Astrocyte (in vitro differentiated cells and primary cell): Measurements from ENCODE around the gene PTOV1. TPM values are rescaled to one million over a fixed set of nuclear protein-coding genes. Genes with fewer than 3 reads are reported as not detected.

Source experiments
- DNase-seq: peaks from one replicate; pipeline ENCODE4 v3.0.0-alpha.2; 2010; ENCODE audit warnings: low read depth
- FAIRE-seq: peaks from 2 replicates; lab custom pipeline; 2011; peaks lifted over from hg19 to GRCh38; lab: Jason Lieb, UNC
- H2AFZ ChIP-seq: 2 replicates; pipeline ENCODE4 v1.6.0; 2012; ENCODE audit warnings: low read depth, low read length, inconsistent platforms
- H3K27ac ChIP-seq: 2 replicates; pipeline ENCODE4 v1.5.1; 2011; ENCODE audit warnings: low read depth, low read length, inconsistent platforms
- H3K27me3 ChIP-seq: 2 replicates; pipeline ENCODE4 v1.6.0; 2011; ENCODE audit warnings: low read length, inconsistent platforms; ENCODE audit not compliant: insufficient read depth
- H3K36me3 ChIP-seq: 2 replicates; pipeline ENCODE4 v1.5.1; 2011; ENCODE audit warnings: low read length, inconsistent platforms; ENCODE audit not compliant: insufficient read depth
- H3K4me1 ChIP-seq: 2 replicates; pipeline ENCODE4 v1.5.1; 2011; ENCODE audit warnings: low read length, inconsistent platforms; ENCODE audit not compliant: insufficient read depth
- H3K4me2 ChIP-seq: 2 replicates; pipeline ENCODE4 v1.6.0; 2012; ENCODE audit warnings: low read length, inconsistent platforms
- H3K4me3 ChIP-seq: 2 replicates; pipeline ENCODE4 v1.5.1; 2011; ENCODE audit warnings: low read depth, mild to moderate bottlenecking, low read length, inconsistent platforms; ENCODE audit not compliant: insufficient read depth
- H3K79me2 ChIP-seq: 2 replicates; pipeline ENCODE4 v1.6.0; 2012; ENCODE audit warnings: mild to moderate bottlenecking, low read length, inconsistent platforms; ENCODE audit not compliant: insufficient read depth
- H3K9ac ChIP-seq: 2 replicates; pipeline ENCODE4 v1.6.0; 2012; ENCODE audit warnings: mild to moderate bottlenecking, low read length, inconsistent platforms
- H3K9me3 ChIP-seq: 2 replicates; pipeline ENCODE4 v1.5.1; 2012; ENCODE audit warnings: low read depth, mild to moderate bottlenecking, low read length, inconsistent platforms; ENCODE audit not compliant: insufficient read depth
- H4K20me1 ChIP-seq: 2 replicates; pipeline ENCODE4 v1.6.0; 2012; ENCODE audit warnings: low read length, inconsistent platforms; ENCODE audit not compliant: insufficient read depth
- H3K27ac Mint-ChIP-seq: one replicate; pipeline ENCODE4 v1.8.0; 2021; ENCODE audit warnings: mild to moderate bottlenecking, mixed read lengths; ENCODE audit not compliant: unreplicated experiment
- H3K27me3 Mint-ChIP-seq: one replicate; pipeline ENCODE4 v1.8.0; 2021; ENCODE audit warnings: low read depth, mixed read lengths; ENCODE audit not compliant: unreplicated experiment
- H3K36me3 Mint-ChIP-seq: one replicate; pipeline ENCODE4 v1.8.0; 2021; ENCODE audit warnings: low read depth, mixed read lengths; ENCODE audit not compliant: unreplicated experiment
- H3K4me1 Mint-ChIP-seq: one replicate; pipeline ENCODE4 v1.8.0; 2021; ENCODE audit warnings: low read depth, mixed read lengths; ENCODE audit not compliant: unreplicated experiment
- H3K4me3 Mint-ChIP-seq: one replicate; pipeline ENCODE4 v1.8.0; 2021; ENCODE audit warnings: mild to moderate bottlenecking, moderate library complexity, mixed read lengths; ENCODE audit not compliant: unreplicated experiment
- H3K9me3 Mint-ChIP-seq: one replicate; pipeline ENCODE4 v1.8.0; 2021; ENCODE audit warnings: mild to moderate bottlenecking, mixed read lengths; ENCODE audit not compliant: unreplicated experiment
- CTCF ChIP-seq: IDR thresholded peaks from 2 replicates; pipeline ENCODE4 v1.5.1; 2011; ENCODE audit warnings: low read depth, mild to moderate bottlenecking, inconsistent platforms, low read length, moderate library complexity; ENCODE audit not compliant: insufficient read depth
- EZH2 ChIP-seq: IDR thresholded peaks from 2 replicates; pipeline ENCODE4 v1.6.1; 2012; ENCODE audit warnings: mild to moderate bottlenecking, low read length, inconsistent platforms; ENCODE audit not compliant: insufficient read depth
- total RNA-seq: library from RNA; stranded (reverse); gene quantifications from 2 replicates; pipeline ENCODE4 v1.2.1, GENCODE V29; 2021

Gene PTOV1
- total RNA-seq, 1 donor from 2014 or later: 162 TPM

GRCh38 chr19:49858088-49858985, 7.4 kb downstream of the PTOV1 start:
- no peak for TF ChIP-seq EZH2
- Histone ChIP-seq H3K9me3 (no peaks in the 10 kb centered on the region), H3K36me3 (peaks cover 3% of the 10 kb centered on the region), H3K4me3 (no peak overlapping the region), H3K27me3 (no peaks in the 10 kb centered on the region), H3K79me2 (peaks cover 46% of the 10 kb centered on the region), H2AFZ (no peak overlapping the region), H3K27ac (peak overlapping the region; percentile 61), H4K20me1 (peaks cover 73% of the 10 kb centered on the region), H3K4me2 (peak overlapping the region; percentile 65), H3K9ac (peak overlapping the region; percentile 50), H3K4me1 (peaks cover 34% of the 10 kb centered on the region)
- Mint-ChIP-seq H3K4me1 (peaks cover 12% of the 10 kb centered on the region), H3K36me3 (peaks cover 8% of the 10 kb centered on the region), H3K9me3 (no peaks in the 10 kb centered on the region), H3K27ac (peak overlapping the region; percentile 58), H3K4me3 (no peak overlapping the region), H3K27me3 (no peaks in the 10 kb centered on the region)
- DNase-seq (no peak), FAIRE-seq (no peak)

GRCh38 chr19:49859682-49860335, 8.8 kb downstream of the PTOV1 start:
- no peaks in the 10 kb centered on the region for H3K9me3 ChIP-seq
- TF ChIP-seq EZH2 (no peak), CTCF (no peak)
- H4K20me1 ChIP-seq: peaks cover 75% of the 10 kb centered on the region
- DNase-seq (no peak), FAIRE-seq (no peak)
- H3K9ac ChIP-seq: peak overlapping the region; percentile 33
- no peaks in the 10 kb centered on the region for H3K27me3 ChIP-seq
- H2AFZ ChIP-seq: no peak overlapping the region
- H3K4me3 ChIP-seq: no peak overlapping the region
- Mint-ChIP-seq H3K4me3 (no peak overlapping the region), H3K27ac (no peak overlapping the region), H3K27me3 (no peaks in the 10 kb centered on the region), H3K9me3 (no peaks in the 10 kb centered on the region), H3K36me3 (peaks cover 11% of the 10 kb centered on the region), H3K4me1 (peaks cover 9% of the 10 kb centered on the region)
- H3K27ac ChIP-seq: peak overlapping the region; percentile 63
- H3K4me2 ChIP-seq: peak overlapping the region; percentile 65
- peaks cover 31% of the 10 kb centered on the region for H3K4me1 ChIP-seq
- peaks cover 46% of the 10 kb centered on the region for H3K79me2 ChIP-seq
- H3K36me3 ChIP-seq: peaks cover 16% of the 10 kb centered on the region

- no peak overlapping the region for H3K4me3 Mint-ChIP-seq
- Histone ChIP-seq H3K79me2 (peaks cover 46% of the 10 kb centered on the region), H3K4me3 (no peak overlapping the region), H2AFZ (no peak overlapping the region), H4K20me1 (peaks cover 73% of the 10 kb centered on the region), H3K9ac (peak overlapping the region; percentile 6), H3K4me1 (peaks cover 36% of the 10 kb centered on the region), H3K27ac (peak overlapping the region; percentile 63), H3K27me3 (no peaks in the 10 kb centered on the region), H3K36me3 (peaks cover 16% of the 10 kb centered on the region), H3K4me2 (no peak overlapping the region), H3K9me3 (no peaks in the 10 kb centered on the region)
- no peak overlapping the region for H3K27ac Mint-ChIP-seq
- peaks cover 9% of the 10 kb centered on the region for H3K4me1 Mint-ChIP-seq
- no peaks in the 10 kb centered on the region for H3K9me3 Mint-ChIP-seq
- H3K27me3 Mint-ChIP-seq: no peaks in the 10 kb centered on the region
- no peak for TF ChIP-seq CTCF
- TF ChIP-seq EZH2: no peak
- DNase-seq (no peak), FAIRE-seq (no peak)
- peaks cover 16% of the 10 kb centered on the region for H3K36me3 Mint-ChIP-seq
Measured at GRCh38 chr19:49860336-49861102, 9.6 kb downstream of the PTOV1 start.
